ENCODE measurements around the gene PAK4. TPM values are rescaled to one million over a fixed set of nuclear protein-coding genes. Genes with fewer than 3 reads are reported as not detected.

The PAK4 gene
- total RNA-seq, 1 donor from 2014 or later, result 48.8 TPM

DNA sequence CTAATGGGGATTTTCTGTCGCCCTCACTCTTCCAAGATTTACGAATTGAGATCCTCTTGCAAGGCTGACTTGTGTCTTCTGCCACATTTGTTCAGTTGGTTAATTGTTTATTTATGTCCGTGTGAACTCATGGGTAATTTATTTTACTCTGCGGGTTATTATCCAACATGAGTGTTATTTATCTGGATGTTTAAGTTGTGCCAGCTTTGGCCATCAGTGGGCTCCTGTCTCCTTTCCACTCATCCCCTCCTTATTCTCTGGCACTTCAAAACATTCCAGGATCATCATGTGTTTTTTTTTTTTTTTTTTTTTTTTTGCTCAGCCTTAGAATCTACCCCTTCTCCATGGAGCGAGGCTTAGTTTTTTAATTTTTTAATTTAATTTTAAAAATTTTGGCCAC, 22.4 kb upstream of the PAK4 start:
- no peak overlapping the region for H3K27ac Mint-ChIP-seq (ENCODE audit: unreplicated experiment)
- H3K4me3 Mint-ChIP-seq (ENCODE audit: unreplicated experiment), result no peak overlapping the region
- H3K36me3 Mint-ChIP-seq (ENCODE audit: low read depth, unreplicated experiment), result no peaks in the 10 kb centered on the region
- peaks cover 2% of the 10 kb centered on the region for H3K27me3 Mint-ChIP-seq (ENCODE audit: unreplicated experiment)
- DNase-seq (ENCODE audit: low spot score), result no peak
- TF ChIP-seq CTCF (IDR thresholded peaks at IDR 0.05; ENCODE audit: unreplicated experiment), result no peak
- no peaks in the 10 kb centered on the region for H3K9me3 Mint-ChIP-seq (ENCODE audit: unreplicated experiment)
- H3K4me1 Mint-ChIP-seq (ENCODE audit: unreplicated experiment), result no peaks in the 10 kb centered on the region

- H3K4me3 Mint-ChIP-seq (ENCODE audit: unreplicated experiment), result no peak overlapping the region
- H3K9me3 Mint-ChIP-seq (ENCODE audit: unreplicated experiment), result no peaks in the 10 kb centered on the region
Observed at GRCh38 chr19:39104186-39104596, 21.4 kb upstream of the PAK4 start.

GRCh38 chr19:39106194-39106593, 19.4 kb upstream of the PAK4 start:
- no peak for DNase-seq (ENCODE audit: low spot score)
- peaks cover 3% of the 10 kb centered on the region for H3K27me3 Mint-ChIP-seq (ENCODE audit: unreplicated experiment)
- H3K4me3 Mint-ChIP-seq (ENCODE audit: unreplicated experiment), result no peak overlapping the region
- no peaks in the 10 kb centered on the region for H3K36me3 Mint-ChIP-seq (ENCODE audit: low read depth, unreplicated experiment)
- no peaks in the 10 kb centered on the region for H3K4me1 Mint-ChIP-seq (ENCODE audit: unreplicated experiment)
- no peak for TF ChIP-seq CTCF (IDR thresholded peaks at IDR 0.05; ENCODE audit: unreplicated experiment)
- H3K27ac Mint-ChIP-seq (ENCODE audit: unreplicated experiment), result no peak overlapping the region
- H3K9me3 Mint-ChIP-seq (ENCODE audit: unreplicated experiment), result no peaks in the 10 kb centered on the region

More at GRCh38 chr19:39104186-39104596, 21.4 kb upstream of the PAK4 start:
- Mint-ChIP-seq H3K4me1 (ENCODE audit: unreplicated experiment) (no peaks in the 10 kb centered on the region), H3K27me3 (ENCODE audit: unreplicated experiment) (peaks cover 2% of the 10 kb centered on the region), H3K27ac (ENCODE audit: unreplicated experiment) (no peak overlapping the region), H3K36me3 (ENCODE audit: low read depth, unreplicated experiment) (no peaks in the 10 kb centered on the region)
- TF ChIP-seq CTCF (IDR thresholded peaks at IDR 0.05; ENCODE audit: unreplicated experiment), result no peak
- no peak for DNase-seq (ENCODE audit: low spot score)

DNA sequence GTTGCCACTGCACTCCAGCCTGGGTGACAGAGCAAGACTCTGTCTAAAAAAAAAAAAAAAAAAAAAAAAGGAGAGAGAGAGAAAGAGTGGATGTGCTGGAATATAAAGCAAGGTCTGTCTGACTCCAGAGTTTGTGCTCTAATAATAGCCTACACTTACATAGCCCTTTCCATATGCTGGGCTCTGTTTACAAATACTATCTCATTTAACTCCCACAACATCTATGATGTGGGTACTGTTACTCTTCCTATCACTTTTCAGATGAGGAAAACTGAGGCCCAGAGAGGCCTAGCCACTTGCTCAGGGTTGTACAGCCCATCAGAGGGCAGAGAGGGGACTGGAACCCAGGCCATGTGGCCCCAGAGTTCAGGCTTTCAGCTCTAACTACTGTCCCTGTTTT, 15.9 kb upstream of the PAK4 start:
- DNase-seq (ENCODE audit: low spot score), result no peak
- H3K27ac Mint-ChIP-seq (ENCODE audit: unreplicated experiment), result no peak overlapping the region
- TF ChIP-seq CTCF (IDR thresholded peaks at IDR 0.05; ENCODE audit: unreplicated experiment), result no peak
- no peaks in the 10 kb centered on the region for H3K36me3 Mint-ChIP-seq (ENCODE audit: low read depth, unreplicated experiment)
- no peaks in the 10 kb centered on the region for H3K4me1 Mint-ChIP-seq (ENCODE audit: unreplicated experiment)
- H3K4me3 Mint-ChIP-seq (ENCODE audit: unreplicated experiment), result no peak overlapping the region
- no peaks in the 10 kb centered on the region for H3K9me3 Mint-ChIP-seq (ENCODE audit: unreplicated experiment)
- peaks cover 1% of the 10 kb centered on the region for H3K27me3 Mint-ChIP-seq (ENCODE audit: unreplicated experiment)

- Mint-ChIP-seq H3K4me3 (ENCODE audit: unreplicated experiment) (no peak overlapping the region), H3K36me3 (ENCODE audit: low read depth, unreplicated experiment) (no peaks in the 10 kb centered on the region), H3K9me3 (ENCODE audit: unreplicated experiment) (no peaks in the 10 kb centered on the region), H3K27ac (ENCODE audit: unreplicated experiment) (no peak overlapping the region), H3K27me3 (ENCODE audit: unreplicated experiment) (peaks cover 1% of the 10 kb centered on the region), H3K4me1 (ENCODE audit: unreplicated experiment) (no peaks in the 10 kb centered on the region)
- TF ChIP-seq CTCF (IDR thresholded peaks at IDR 0.05; ENCODE audit: unreplicated experiment), result peak; percentile 80
- DNase-seq (ENCODE audit: low spot score), result peak; percentile 63
Observed at GRCh38 chr19:39110263-39110967, 15.2 kb upstream of the PAK4 start.

Measured in endothelial cell (in vitro differentiated cells).